DMS153 (cell line): Measurements from ENCODE around the gene PCDHA9.
"Not testable (repeated sequence)": the region's sequence is repeated elsewhere in the genome, so short reads cannot be mapped to it uniquely, and the experiment has no call there.

Source experiments
- DNase-seq: peaks from one replicate; lab custom pipeline; 2025; lab: John Stamatoyannopoulos, UW

The PCDHA9 gene

DNA sequence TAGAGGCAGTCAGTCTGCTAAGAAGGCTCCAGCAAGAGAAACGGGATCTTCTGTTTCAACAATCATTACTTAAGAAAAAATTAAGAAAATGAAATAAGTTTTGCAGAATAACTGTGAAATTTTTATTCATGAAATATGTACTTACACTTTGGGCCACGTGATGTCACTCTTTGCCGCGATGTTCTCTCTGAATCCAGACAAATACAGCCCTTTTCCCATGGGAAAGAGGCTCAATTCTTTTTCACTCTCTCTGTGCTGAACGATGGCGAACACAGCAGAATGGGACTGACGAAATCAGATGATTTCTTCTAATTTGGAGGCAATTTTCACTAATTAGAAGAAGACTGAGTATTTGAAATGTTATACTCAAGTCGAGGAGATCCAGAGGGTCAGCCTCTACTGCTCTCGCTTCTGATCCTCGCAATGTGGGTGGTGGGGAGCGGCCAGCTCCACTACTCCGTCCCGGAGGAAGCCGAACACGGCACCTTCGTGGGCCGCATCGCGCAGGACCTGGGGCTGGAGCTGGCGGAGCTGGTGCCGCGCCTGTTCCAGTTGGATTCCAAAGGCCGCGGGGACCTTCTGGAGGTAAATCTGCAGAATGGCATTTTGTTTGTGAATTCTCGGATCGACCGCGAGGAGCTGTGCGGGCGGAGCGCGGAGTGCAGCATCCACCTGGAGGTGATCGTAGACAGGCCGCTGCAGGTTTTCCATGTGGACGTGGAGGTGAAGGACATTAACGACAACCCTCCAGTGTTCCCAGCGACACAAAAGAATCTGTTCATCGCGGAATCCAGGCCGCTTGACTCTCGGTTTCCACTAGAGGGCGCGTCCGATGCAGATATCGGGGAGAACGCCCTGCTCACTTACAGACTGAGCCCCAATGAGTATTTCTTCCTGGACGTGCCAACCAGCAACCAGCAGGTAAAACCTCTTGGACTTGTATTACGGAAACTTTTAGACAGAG is at the start of gene PCDHA9:
Gene PCDHA9, plus strand, starts transcription at position 244 of the 964 bp plus-strand sequence. Its CDS starts 114 bp downstream, at position 358.
- not testable (repeated sequence) for DNase-seq

DNA sequence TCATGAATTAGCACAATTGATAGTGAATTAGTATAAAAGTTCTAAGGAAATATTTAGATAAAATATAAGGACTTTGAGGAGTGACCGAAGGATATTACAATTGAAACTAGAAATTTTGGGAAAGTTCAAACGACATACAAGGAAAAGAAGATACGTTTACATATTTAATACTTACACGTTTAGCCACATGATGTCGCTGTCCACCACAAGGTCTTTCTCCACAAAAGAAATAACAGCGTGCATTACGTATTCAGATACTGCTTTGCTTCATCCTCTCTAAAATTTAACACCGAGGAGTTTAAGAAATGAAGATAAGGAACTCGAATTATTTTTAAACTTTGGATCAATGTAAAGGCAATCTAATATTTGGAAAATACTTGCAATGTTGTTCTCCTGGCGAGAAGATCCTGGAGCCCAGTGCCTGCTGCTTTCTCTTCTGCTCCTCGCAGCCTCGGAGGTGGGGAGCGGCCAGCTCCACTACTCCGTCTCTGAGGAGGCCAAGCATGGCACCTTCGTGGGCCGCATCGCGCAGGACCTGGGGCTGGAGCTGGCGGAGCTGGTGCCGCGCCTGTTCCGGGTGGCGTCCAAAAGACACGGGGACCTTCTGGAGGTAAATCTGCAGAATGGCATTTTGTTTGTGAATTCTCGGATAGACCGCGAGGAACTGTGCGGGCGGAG is 47.2 kb upstream of the PCDHA9 start, which contains the start of gene PCDHA3:
Gene PCDHA3, plus strand, starts transcription at position 242 of the 678 bp plus-strand sequence.
- no peak for DNase-seq

DNA sequence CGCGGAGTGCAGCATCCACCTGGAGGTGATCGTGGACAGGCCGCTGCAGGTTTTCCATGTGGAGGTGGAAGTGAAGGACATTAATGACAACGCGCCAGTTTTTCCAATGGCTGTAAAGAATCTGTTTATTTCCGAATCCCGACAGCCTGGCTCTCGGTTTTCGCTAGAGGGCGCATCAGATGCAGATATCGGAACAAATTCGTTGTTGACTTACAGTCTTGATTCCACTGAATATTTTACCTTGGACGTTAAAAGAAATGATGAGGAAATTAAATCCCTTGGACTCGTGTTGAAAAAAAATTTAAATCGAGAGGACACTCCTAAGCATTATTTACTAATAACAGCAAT is 46.7 kb upstream of the PCDHA9 start:
- no peak for DNase-seq

GRCh38 chr5:140802381-140802780 is 45.8 kb upstream of the PCDHA9 start:
- DNase-seq = not testable (repeated sequence)

DNA sequence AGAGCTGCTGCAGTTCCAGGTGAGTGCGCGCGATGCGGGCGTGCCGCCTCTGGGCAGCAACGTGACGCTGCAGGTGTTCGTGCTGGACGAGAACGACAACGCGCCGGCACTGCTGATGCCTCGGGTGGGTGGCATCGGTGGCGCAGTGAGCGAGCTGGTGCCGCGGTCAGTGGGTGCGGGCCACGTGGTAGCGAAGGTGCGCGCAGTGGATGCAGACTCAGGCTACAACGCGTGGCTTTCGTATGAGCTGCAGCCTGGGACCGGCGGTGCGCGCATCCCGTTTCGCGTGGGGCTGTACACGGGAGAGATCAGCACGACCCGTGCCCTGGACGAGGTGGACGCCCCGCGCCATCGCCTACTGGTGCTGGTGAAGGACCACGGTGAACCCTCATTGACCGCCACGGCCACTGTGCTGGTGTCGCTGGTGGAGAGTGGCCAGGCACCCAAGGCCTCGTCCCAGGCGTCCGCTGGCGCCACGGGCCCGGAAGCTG is 45.4 kb upstream of the PCDHA9 start:
- DNase-seq = no peak

DNA sequence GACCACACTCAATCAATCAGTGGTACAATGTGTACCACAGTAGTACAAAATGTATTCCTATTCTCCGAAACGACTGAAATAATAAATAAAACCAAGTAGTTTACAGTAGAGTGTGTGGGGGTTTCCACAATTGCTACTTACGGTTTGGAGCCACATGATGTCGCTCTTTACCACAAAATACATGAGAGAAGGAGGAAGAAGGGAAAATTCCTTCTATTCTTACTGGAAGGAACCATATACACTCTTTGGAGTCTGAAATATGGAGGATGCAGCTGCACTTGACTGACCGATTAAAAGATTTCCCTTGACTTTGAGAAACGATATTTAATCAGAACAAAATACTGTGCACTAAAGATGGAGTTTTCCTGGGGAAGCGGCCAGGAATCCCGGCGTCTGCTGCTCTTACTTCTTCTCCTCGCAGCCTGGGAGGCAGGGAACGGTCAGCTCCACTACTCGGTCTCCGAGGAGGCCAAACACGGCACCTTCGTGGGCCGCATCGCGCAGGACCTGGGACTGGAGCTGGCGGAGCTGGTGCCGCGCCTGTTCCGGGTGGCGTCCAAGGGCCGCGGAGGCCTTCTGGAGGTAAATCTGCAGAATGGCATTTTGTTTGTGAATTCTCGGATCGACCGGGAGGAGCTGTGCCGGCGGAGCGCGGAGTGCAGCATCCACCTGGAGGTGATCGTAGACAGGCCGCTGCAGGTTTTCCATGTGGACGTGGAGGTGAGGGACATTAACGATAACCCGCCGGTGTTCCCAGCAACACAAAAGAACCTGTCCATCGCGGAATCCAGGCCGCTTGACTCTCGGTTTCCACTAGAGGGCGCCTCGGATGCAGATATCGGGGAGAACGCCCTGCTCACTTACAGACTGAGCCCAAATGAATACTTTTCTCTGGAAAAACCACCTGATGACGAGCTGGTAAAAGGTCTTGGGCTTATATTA is 41.1 kb upstream of the PCDHA9 start, which contains the start of gene PCDHA4:
Gene PCDHA4, plus strand, starts transcription at position 235 of the 942 bp plus-strand sequence.
- DNase-seq = no peak

- DNase-seq = not testable (repeated sequence)
Observed at GRCh38 chr5:140808241-140808888, 39.8 kb upstream of the PCDHA9 start.

DNA sequence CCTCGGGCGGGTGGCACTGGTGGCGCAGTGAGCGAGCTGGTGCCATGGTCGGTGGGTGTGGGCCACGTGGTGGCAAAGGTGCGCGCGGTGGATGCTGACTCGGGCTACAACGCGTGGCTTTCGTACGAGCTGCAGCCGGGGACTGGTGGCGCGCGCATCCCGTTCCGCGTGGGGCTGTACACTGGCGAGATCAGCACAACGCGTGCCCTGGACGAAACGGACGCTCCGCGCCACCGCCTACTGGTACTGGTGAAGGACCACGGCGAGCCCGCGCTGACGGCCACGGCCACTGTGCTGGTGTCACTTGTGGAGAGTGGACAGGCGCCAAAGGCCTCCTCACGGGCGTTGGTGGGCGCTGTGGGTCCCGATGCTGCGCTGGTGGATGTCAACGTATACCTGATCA is 39.3 kb upstream of the PCDHA9 start:
- DNase-seq = no peak

- DNase-seq = no peak
Observed at GRCh38 chr5:140821375-140822280, 26.6 kb upstream of the PCDHA9 start, which contains the start of gene PCDHA5. Gene PCDHA5, plus strand, starts transcription at chr5:140821613.

GRCh38 chr5:140822281-140822629 is 25.9 kb upstream of the PCDHA9 start:
- no peak for DNase-seq

DNA sequence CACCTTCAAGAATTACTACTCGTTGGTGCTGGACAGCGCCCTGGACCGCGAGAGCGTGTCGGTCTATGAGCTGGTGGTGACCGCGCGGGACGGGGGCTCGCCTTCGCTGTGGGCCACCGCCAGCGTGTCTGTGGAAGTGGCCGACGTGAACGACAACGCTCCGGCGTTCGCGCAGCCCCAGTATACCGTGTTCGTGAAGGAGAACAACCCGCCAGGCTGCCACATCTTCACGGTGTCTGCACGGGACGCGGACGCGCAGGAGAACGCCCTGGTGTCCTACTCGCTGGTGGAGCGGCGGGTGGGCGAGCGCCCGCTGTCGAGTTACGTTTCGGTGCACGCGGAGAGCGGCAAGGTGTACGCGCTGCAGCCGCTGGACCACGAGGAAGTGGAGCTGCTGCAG is 25.2 kb upstream of the PCDHA9 start:
- not testable (repeated sequence) for DNase-seq

- DNase-seq = no peak
Observed at GRCh38 chr5:140823475-140823874, 24.7 kb upstream of the PCDHA9 start.

DNA sequence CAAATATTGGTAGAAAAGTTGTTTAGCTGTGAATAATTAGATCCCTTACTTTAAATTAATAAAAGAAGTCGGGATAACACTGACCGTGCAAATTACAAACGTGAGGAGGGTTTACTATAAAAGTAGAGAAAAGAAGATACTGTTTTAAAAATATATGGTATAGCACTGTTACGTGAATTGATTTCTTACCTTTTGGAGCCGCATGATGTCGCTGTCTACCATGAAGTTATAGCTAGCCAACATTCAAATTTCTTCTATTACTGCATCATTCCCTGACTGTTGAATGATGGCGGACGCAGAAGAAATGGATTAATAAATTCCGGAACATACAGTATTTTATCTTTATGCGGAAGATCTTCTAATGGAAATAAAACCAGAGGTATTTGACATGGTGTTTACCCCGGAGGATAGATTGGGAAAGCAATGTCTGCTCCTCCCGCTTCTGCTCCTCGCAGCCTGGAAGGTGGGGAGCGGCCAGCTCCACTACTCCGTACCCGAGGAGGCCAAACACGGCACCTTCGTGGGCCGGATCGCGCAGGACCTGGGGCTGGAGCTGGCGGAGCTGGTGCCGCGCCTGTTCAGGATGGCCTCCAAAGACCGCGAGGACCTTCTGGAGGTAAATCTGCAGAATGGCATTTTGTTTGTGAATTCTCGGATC is 20.3 kb upstream of the PCDHA9 start, which contains the start of gene PCDHA6:
Gene PCDHA6, plus strand, starts transcription at position 257 of the 658 bp plus-strand sequence. Its CDS starts 132 bp downstream, at position 389.
- no peak for DNase-seq

GRCh38 chr5:140828362-140828737 is 19.8 kb upstream of the PCDHA9 start:
- DNase-seq = no peak

DNA sequence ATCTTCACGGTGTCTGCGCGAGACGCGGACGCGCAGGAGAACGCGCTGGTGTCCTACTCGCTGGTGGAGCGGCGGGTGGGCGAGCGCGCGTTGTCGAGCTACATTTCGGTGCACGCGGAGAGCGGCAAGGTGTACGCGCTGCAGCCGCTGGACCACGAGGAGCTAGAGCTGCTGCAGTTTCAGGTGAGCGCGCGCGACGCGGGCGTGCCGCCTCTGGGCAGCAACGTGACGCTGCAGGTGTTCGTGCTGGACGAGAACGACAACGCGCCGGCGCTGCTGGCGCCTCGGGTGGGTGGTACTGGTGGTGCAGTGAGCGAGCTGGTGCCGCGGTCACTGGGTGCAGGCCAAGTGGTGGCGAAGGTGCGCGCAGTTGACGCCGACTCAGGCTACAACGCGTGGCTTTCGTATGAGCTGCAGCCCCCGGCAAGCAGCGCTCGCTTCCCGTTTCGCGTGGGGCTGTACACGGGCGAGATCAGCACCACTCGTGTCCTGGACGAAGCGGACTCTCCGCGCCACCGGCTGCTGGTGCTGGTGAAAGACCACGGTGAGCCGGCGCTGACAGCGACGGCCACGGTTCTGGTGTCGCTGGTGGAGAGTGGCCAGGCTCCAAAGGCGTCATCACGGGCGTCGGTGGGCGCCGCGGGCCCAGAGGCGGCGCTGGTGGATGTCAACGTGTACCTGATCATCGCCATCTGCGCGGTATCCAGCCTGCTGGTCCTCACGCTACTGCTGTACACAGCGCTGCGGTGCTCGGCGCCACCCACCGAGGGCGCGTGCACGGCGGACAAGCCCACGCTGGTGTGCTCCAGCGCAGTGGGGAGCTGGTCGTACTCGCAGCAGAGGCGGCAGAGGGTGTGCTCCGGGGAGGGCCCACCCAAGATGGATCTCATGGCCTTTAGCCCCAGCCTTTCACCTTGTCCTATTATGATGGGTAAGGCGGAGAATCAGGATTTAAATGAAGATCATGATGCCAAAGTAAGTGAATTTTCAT is 18.4 kb upstream of the PCDHA9 start:
- DNase-seq = not testable (repeated sequence)

DNA sequence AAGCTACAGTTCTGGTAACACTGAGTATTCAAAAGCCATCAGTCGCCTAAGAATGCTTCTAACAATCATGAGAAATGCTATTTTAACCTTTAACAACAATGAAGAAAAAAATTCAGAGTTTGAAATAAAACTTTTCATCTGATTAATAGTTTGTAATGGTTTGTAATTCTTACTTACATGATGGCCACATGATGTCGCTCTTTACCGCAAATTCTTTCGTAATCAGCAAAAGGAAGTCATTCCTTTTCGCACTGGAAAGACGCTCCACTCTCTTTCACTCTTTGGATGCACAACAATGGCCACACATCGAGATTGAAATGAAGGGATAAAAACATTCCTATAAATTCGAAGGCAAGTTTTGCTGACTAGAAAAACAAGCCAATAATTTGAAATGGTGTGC is 14.2 kb upstream of the PCDHA9 start, which contains the start of gene PCDHA7:
Gene PCDHA7, plus strand, starts transcription at position 277 of the 400 bp plus-strand sequence. Its CDS starts 115 bp downstream, at position 392.
- DNase-seq = no peak

DNA sequence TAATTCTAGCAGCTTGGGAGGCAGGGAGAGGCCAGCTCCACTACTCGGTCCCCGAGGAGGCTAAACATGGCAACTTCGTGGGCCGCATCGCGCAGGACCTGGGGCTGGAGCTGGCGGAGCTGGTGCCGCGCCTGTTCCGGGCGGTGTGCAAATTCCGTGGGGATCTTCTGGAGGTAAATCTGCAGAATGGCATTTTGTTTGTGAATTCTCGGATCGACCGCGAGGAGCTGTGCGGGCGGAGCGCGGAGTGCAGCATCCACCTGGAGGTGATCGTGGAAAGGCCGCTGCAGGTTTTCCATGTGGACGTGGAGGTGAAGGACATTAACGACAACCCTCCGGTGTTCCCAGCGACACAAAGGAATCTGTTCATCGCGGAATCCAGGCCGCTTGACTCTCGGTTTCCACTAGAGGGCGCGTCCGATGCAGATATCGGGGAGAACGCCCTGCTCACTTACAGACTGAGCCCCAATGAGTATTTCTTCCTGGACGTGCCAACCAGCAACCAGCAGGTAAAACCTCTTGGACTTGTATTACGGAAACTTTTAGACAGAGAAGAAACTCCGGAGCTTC is 13.7 kb upstream of the PCDHA9 start:
- not testable (repeated sequence) for DNase-seq
